ENCODE measurements around the gene MTMR10.

DNA sequence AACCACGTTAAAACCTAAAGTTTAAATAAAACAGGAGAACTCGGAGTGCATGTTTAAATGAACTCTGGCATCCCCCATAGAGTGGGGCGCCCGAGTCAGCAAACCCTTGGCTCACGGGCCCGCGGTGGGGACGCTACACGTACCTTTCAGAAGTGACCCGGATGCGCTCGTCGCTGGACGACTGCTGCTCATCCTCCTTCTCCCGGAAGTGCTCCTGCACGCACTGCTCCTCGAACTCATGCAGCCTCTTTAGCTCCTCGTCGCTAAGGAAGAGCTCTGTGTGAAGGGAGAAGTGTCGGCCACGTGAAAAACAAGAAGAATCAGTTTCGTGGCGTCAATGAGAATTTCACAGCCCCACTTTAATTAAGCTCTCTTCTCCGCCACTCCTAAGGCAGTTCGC, 34.6 kb upstream of the MTMR10 start:
- no peak for TF ChIP-seq POLR2AphosphoS5 (IDR thresholded peaks at IDR 0.05)
- no peak for TF ChIP-seq EZH2 (IDR thresholded peaks at IDR 0.05; ENCODE audit: borderline replicate concordance, insufficient read depth, low read length, poor library complexity, severe bottlenecking)

All from neural cell (in vitro differentiated cells).